ENCODE data around the gene LECT2.

LECT2 gene

GRCh38 chr5:135954899-135955298 lies at the start of gene LECT2:
Gene LECT2 (minus strand): TSS chr5:135954983. CDS start chr5:135954833, 150 bp downstream.
- DNase-seq, result no peak

- DNase-seq, result no peak
Measured at GRCh38 chr5:136004436-136004835, 49.7 kb upstream of the LECT2 start.

GRCh38 chr5:136001466-136001981 lies 46.7 kb upstream of the LECT2 start:
- DNase-seq, result no peak

GRCh38 chr5:136000932-136001331 lies 46.1 kb upstream of the LECT2 start:
- DNase-seq, result no peak

- DNase-seq, result no peak
Measured at GRCh38 chr5:136000147-136000546, 45.4 kb upstream of the LECT2 start.

GRCh38 chr5:135999406-136000139 lies 44.8 kb upstream of the LECT2 start:
- peak; percentile 93 for DNase-seq

- no peak for DNase-seq
Measured at GRCh38 chr5:135998889-135999288, 44.1 kb upstream of the LECT2 start.

- DNase-seq, result no peak
Measured at GRCh38 chr5:135997673-135998335, 43.0 kb upstream of the LECT2 start.

GRCh38 chr5:135996611-135997010 lies 41.8 kb upstream of the LECT2 start:
- no peak for DNase-seq

- no peak for DNase-seq
Measured at GRCh38 chr5:135995976-135996375, 41.2 kb upstream of the LECT2 start.

GRCh38 chr5:135993880-135994636 lies 39.3 kb upstream of the LECT2 start:
- no peak for DNase-seq

- no peak for DNase-seq
Measured at GRCh38 chr5:135993335-135993879, 38.6 kb upstream of the LECT2 start.

- DNase-seq, result no peak
Measured at GRCh38 chr5:135991429-135991828, 36.6 kb upstream of the LECT2 start.

GRCh38 chr5:135990528-135991255 lies 35.9 kb upstream of the LECT2 start:
- no peak for DNase-seq

- no peak for DNase-seq
Measured at GRCh38 chr5:135989686-135990085, 34.9 kb upstream of the LECT2 start.

- DNase-seq, result no peak
Measured at GRCh38 chr5:135988546-135988945, 33.8 kb upstream of the LECT2 start.

- no peak for DNase-seq
Measured at GRCh38 chr5:135986891-135987401, 32.2 kb upstream of the LECT2 start.

GRCh38 chr5:135986401-135986800 lies 31.6 kb upstream of the LECT2 start:
- DNase-seq, result no peak

GRCh38 chr5:135985951-135986350 lies 31.2 kb upstream of the LECT2 start:
- DNase-seq, result no peak

- no peak for DNase-seq
Measured at GRCh38 chr5:135980620-135981019, 25.8 kb upstream of the LECT2 start.

GRCh38 chr5:135979510-135979909 lies 24.7 kb upstream of the LECT2 start:
- DNase-seq, result no peak

- DNase-seq, result no peak
Measured at GRCh38 chr5:135978993-135979392, 24.2 kb upstream of the LECT2 start.

All from islet precursor cell (in vitro differentiated cells).